Panc1 (cell line): ENCODE measurements around the gene CCDC18. TPM values are rescaled to one million over a fixed set of nuclear protein-coding genes. Genes with fewer than 3 reads are reported as not detected.
"Not testable (repeated sequence)": the region's sequence is repeated elsewhere in the genome, so short reads cannot be mapped to it uniquely, and the experiment has no call there.

Experiments used
- ATAC-seq: fragments of 200-7000 bp; cut with Tn5 transposase; 2 replicates; pipeline ENCODE4 v1.9.1; 2020; ENCODE audit warnings: mild to moderate bottlenecking, moderate library complexity
- BruUV-seq: library from RNA; stranded (reverse); fragments of 400-500 nt; replicated peaks from 2 replicates; lab custom pipeline; 2021; lab: Mats Ljungman, UMichigan
- CTCF ChIA-PET: fragments of 300-600 bp; sonication (Branson Sonifier 250); formaldehyde crosslinking; loops from one replicate; lab custom pipeline; 2022; ENCODE audit warnings: antibody characterized with exemption; lab: Charles Lee
- POLR2A ChIA-PET: fragments of 300-600 bp; sonication (Branson Sonifier 250); formaldehyde crosslinking; loops from one replicate; lab custom pipeline; 2022; ENCODE audit warnings: antibody characterized with exemption; lab: Charles Lee
- DNase-seq: peaks from one replicate; pipeline ENCODE4 v3.0.0-alpha.2; 2010; ENCODE audit warnings: low read depth, low spot score
- H3K27ac ChIP-seq: 2 replicates; pipeline ENCODE4 v1.5.1; 2011; ENCODE audit warnings: mild to moderate bottlenecking, low read length, inconsistent platforms
- H3K27me3 ChIP-seq: fragments of 200-500 bp; sonication (Bioruptor generic); 2 replicates; pipeline ENCODE4 v1.6.0; 2014; ENCODE audit warnings: low read length, inconsistent platforms; ENCODE audit not compliant: control insufficient read depth, insufficient read depth
- H3K36me3 ChIP-seq: fragments of 200-500 bp; sonication (Bioruptor generic); 2 replicates; pipeline ENCODE4 v1.5.1; 2014; ENCODE audit warnings: inconsistent platforms, mild to moderate bottlenecking, low read length, moderate library complexity; ENCODE audit not compliant: control insufficient read depth, insufficient read depth
- H3K4me1 ChIP-seq: 2 replicates; pipeline ENCODE4 v1.5.1; 2011; ENCODE audit warnings: inconsistent platforms, mild to moderate bottlenecking, low read length, moderate library complexity; ENCODE audit not compliant: control insufficient read depth, insufficient read depth
- H3K4me3 ChIP-seq, 2 experiments: 2 replicates each; pipeline ENCODE4 v1.5.1; 2011 to 2012; ENCODE audit warnings: low read depth in 2 of 2, low read length in 2 of 2, mild to moderate bottlenecking in 2 of 2, inconsistent platforms in 1 of 2, moderate library complexity in 1 of 2
- H3K9me3 ChIP-seq: fragments of 200-500 bp; sonication (Bioruptor generic); 2 replicates; pipeline ENCODE4 v1.5.1; 2014; ENCODE audit warnings: low read depth, mild to moderate bottlenecking, inconsistent platforms, low read length, moderate library complexity; ENCODE audit not compliant: control insufficient read depth, insufficient read depth
- CTCF ChIP-seq: fragments of 450-650 bp; IDR thresholded peaks from 2 replicates; pipeline ENCODE4 v1.5.1; 2017; ENCODE audit warnings: mild to moderate bottlenecking
- POLR2AphosphoS5 ChIP-seq: IDR thresholded peaks from 2 replicates; pipeline ENCODE4 v1.6.1; 2012; ENCODE audit warnings: mild to moderate bottlenecking, low read depth, low read length, moderate library complexity
- REST ChIP-seq, 2 experiments: IDR thresholded peaks; 2 replicates each; pipeline ENCODE4 v1.6.1; 2011 to 2012; ENCODE audit warnings: low read depth in 2 of 2, control low read depth in 1 of 2, low read length in 1 of 2, mild to moderate bottlenecking in 1 of 2, moderate library complexity in 1 of 2; ENCODE audit not compliant: insufficient read depth in 1 of 2
- SIN3A ChIP-seq: IDR thresholded peaks from 2 replicates; pipeline ENCODE4 v1.6.1; 2012; ENCODE audit warnings: low read depth, mild to moderate bottlenecking, low read length, moderate library complexity, borderline replicate concordance; ENCODE audit not compliant: insufficient read depth
- TCF7L2 ChIP-seq: IDR thresholded peaks from 2 replicates; pipeline ENCODE4 v1.6.1; 2011; ENCODE audit warnings: mild to moderate bottlenecking, low read depth, low read length, inconsistent platforms
- in situ Hi-C: cut with HindIII; loops from 2 replicates; pipeline ENCODE4 v1.10.0; 2016; ENCODE audit warnings: low sequenced_read_pairs, low pct_unique_long_range_greater_than_20kb
- intact Hi-C: fragments of 100-400 bp; cut with micrococcal nuclease; formaldehyde crosslinking; loops from one replicate; pipeline ENCODE4 v1.10.0; 2022; ENCODE audit not compliant: unreplicated experiment
- total RNA-seq: library from RNA; stranded (reverse); gene quantifications from one replicate; pipeline ENCODE4 v1.2.1, GENCODE V29; 2021; ENCODE audit not compliant: unreplicated experiment

Gene CCDC18
- total RNA-seq, 1 experiment from 2014 or later: 11.6 TPM

DNA sequence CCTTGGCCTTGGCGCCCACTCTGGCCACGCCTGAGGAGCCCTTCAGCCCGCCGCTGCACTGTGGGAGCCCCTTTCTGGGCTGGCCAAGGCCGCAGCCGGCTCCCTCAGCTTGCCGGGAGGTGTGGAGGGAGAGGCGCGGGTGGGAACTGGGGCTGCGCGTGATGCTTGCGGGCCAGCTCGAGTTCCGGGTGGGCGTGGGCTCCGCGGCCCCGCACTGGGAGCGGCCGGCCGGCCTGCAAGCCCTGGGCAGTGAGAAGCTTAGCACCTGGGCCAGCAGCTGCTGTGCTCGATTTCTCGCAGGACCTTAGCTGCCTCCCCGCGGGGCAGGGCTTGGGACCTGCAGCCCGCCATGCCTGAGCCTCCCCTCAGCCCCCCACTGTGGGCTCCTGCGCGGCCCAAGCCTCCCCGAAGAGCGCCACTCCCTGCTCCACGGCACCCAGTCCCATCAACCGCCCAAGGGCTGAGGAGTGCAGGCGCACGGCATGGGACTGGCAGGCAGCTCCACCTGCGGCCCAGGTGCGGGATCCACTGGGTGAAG is 10.3 kb upstream of the CCDC18 start:
- H3K36me3 ChIP-seq, in situ Hi-C loops, POLR2A ChIA-PET, H3K4me3 ChIP-seq, ATAC-seq, BruUV-seq, H3K9me3 ChIP-seq, H3K27ac ChIP-seq, H3K27me3 ChIP-seq, CTCF ChIA-PET, H3K4me1 ChIP-seq, DNase-seq, intact Hi-C loops: not testable (repeated sequence)

DNA sequence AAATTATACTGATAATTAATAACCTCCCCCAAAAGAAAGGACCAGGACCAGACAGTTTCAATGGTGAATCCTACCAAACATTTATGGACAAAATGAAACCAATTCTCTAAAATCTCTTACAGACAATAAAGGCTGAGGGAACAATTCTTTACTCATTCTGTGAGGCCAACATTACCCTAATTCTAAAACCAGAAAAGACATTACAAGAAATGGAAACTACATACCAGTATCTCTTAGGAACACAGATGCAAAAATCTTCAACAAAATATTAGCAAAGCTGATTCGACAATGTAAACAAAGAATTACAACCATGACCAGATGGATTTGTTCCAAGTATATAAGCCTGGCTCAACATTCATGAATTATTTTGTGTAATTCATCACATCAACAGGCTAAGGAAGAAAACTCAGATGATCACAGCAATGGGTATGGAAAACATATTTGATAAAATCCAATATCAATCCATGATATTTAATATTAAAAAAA is 8.9 kb upstream of the CCDC18 start:
- POLR2A ChIA-PET: no interaction called here
- intact Hi-C loops: no loop called here
- Histone ChIP-seq H3K4me3 (no peak overlapping the region), H3K27ac (no peak overlapping the region), H3K27me3 (no peaks in the 10 kb centered on the region), H3K9me3 (0 out of 2 replicates have a peak, but pooled peaks cover 3% of the 10 kb centered on the region), H3K4me1 (no peaks in the 10 kb centered on the region; the same call in 1 of the 2 replicates), H3K36me3 (no peaks in the 10 kb centered on the region; the same call in 1 of the 2 replicates)
- in situ Hi-C loops: no loop called here
- DNase-seq (no peak), ATAC-seq (no peak)
- no TSS peak for BruUV-seq
- CTCF ChIA-PET: no interaction called here
- TF ChIP-seq SIN3A: no peak
- no peak for TF ChIP-seq CTCF
- no peak for TF ChIP-seq REST (IDR thresholded peaks at IDR 0.05; ENCODE audit: insufficient read depth in 1 of 2, low read depth in 2 of 2, low read length in 1 of 2)
- TF ChIP-seq TCF7L2: no peak
- TF ChIP-seq POLR2AphosphoS5: no peak

GRCh38 chr1:93172778-93173177 is 7.7 kb upstream of the CCDC18 start:
- ChIA-PET POLR2A (no interaction called here), CTCF (no interaction called here)
- DNase-seq: no peak
- H3K36me3 ChIP-seq: no peaks in the 10 kb centered on the region; the same call in 1 of the 2 replicates
- H3K27ac ChIP-seq: no peak overlapping the region
- intact Hi-C loops (no loop called here), in situ Hi-C loops (no loop called here)
- no peaks in the 10 kb centered on the region; the same call in 1 of the 2 replicates for H3K4me1 ChIP-seq
- no TSS peak for BruUV-seq
- TF ChIP-seq SIN3A (no peak), CTCF (no peak)
- no peaks in the 10 kb centered on the region for H3K27me3 ChIP-seq
- 0 out of 2 replicates have a peak, but pooled peaks cover 3% of the 10 kb centered on the region for H3K9me3 ChIP-seq
- ATAC-seq: no peak
- no peak overlapping the region for H3K4me3 ChIP-seq

DNA sequence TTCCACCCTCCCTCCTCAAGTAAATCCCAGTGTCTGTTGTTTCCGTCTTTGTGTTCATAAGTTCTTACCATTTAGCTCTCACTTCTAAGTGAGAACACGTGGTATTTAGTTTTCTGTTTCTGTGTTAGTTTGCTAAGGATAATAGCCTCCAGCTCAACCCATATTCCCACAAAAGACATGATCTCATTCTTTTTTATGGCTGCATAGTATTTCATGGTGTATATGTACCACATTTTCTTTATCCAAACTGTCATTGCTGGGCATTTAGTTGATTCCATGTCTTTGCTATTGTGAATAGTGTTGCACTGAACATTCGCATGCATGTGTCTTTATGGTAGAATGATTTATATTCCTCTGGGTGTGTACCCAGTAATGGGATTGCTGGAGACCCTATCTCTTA is 5.9 kb upstream of the CCDC18 start:
- H3K27me3 ChIP-seq, intact Hi-C loops, POLR2A ChIA-PET, in situ Hi-C loops, H3K4me3 ChIP-seq, CTCF ChIA-PET, H3K36me3 ChIP-seq, DNase-seq, H3K27ac ChIP-seq, H3K9me3 ChIP-seq, BruUV-seq, ATAC-seq, H3K4me1 ChIP-seq: not testable (repeated sequence)
